HS-5 (cell line): ENCODE data around the gene RAD52.
A peak's percentile ranks its signal among the peaks of the same experiment; 100 is the strongest.
"Not testable (repeated sequence)": the region's sequence is repeated elsewhere in the genome, so short reads cannot be mapped to it uniquely, and the experiment has no call there.

Experiments
- DNase-seq: peaks from one replicate; pipeline ENCODE4 v3.0.0-alpha.2; 2012; ENCODE audit warnings: low read depth

The RAD52 gene

GRCh38 chr12:967641-968040 is 18.1 kb upstream of the RAD52 start:
- DNase-seq = no peak

- no peak for DNase-seq
These were observed 17.2 kb upstream of the RAD52 start for GRCh38 chr12:966724-967123.

- DNase-seq = no peak
These were observed 9.2 kb upstream of the RAD52 start for GRCh38 chr12:958588-959123.

- no peak for DNase-seq
These were observed 6.4 kb upstream of the RAD52 start for GRCh38 chr12:955939-956338.

GRCh38 chr12:954741-955140 is 5.2 kb upstream of the RAD52 start:
- no peak for DNase-seq

GRCh38 chr12:953776-954175 is 4.3 kb upstream of the RAD52 start:
- DNase-seq = peak; percentile 64

- DNase-seq = no peak
These were observed 1.7 kb upstream of the RAD52 start for GRCh38 chr12:951176-951575.

GRCh38 chr12:948238-948637 is 1.3 kb downstream of the RAD52 start:
- no peak for DNase-seq

GRCh38 chr12:946631-947030 is 2.9 kb downstream of the RAD52 start:
- no peak for DNase-seq

- DNase-seq = no peak
These were observed 3.3 kb downstream of the RAD52 start for GRCh38 chr12:946212-946611.

- DNase-seq = no peak
These were observed 5.3 kb downstream of the RAD52 start for GRCh38 chr12:944211-944610.

GRCh38 chr12:943051-943450 is 6.4 kb downstream of the RAD52 start:
- no peak for DNase-seq

GRCh38 chr12:938810-939209 is 10.7 kb downstream of the RAD52 start:
- no peak for DNase-seq

- DNase-seq = no peak
These were observed 12.8 kb downstream of the RAD52 start for GRCh38 chr12:936377-937345.

- not testable (repeated sequence) for DNase-seq
These were observed 13.6 kb downstream of the RAD52 start for GRCh38 chr12:935891-936290.

- no peak for DNase-seq
These were observed 17.9 kb downstream of the RAD52 start for GRCh38 chr12:931591-931990.

GRCh38 chr12:931060-931459 is 18.4 kb downstream of the RAD52 start:
- DNase-seq = no peak

- DNase-seq = no peak
These were observed 22.9 kb downstream of the RAD52 start for GRCh38 chr12:926641-927040.

GRCh38 chr12:922285-922684 is 27.2 kb downstream of the RAD52 start:
- no peak for DNase-seq

- no peak for DNase-seq
These were observed 28.8 kb downstream of the RAD52 start for GRCh38 chr12:920676-921075.

- no peak for DNase-seq
These were observed 32.6 kb downstream of the RAD52 start for GRCh38 chr12:916712-917445.

GRCh38 chr12:916240-916639 is 33.3 kb downstream of the RAD52 start:
- no peak for DNase-seq

- DNase-seq = no peak
These were observed 34.4 kb downstream of the RAD52 start for GRCh38 chr12:915090-915489.
